ENCODE data around the gene MYO6.
A peak's percentile ranks its signal among the peaks of the same experiment; 100 is the strongest.

The MYO6 gene

DNA sequence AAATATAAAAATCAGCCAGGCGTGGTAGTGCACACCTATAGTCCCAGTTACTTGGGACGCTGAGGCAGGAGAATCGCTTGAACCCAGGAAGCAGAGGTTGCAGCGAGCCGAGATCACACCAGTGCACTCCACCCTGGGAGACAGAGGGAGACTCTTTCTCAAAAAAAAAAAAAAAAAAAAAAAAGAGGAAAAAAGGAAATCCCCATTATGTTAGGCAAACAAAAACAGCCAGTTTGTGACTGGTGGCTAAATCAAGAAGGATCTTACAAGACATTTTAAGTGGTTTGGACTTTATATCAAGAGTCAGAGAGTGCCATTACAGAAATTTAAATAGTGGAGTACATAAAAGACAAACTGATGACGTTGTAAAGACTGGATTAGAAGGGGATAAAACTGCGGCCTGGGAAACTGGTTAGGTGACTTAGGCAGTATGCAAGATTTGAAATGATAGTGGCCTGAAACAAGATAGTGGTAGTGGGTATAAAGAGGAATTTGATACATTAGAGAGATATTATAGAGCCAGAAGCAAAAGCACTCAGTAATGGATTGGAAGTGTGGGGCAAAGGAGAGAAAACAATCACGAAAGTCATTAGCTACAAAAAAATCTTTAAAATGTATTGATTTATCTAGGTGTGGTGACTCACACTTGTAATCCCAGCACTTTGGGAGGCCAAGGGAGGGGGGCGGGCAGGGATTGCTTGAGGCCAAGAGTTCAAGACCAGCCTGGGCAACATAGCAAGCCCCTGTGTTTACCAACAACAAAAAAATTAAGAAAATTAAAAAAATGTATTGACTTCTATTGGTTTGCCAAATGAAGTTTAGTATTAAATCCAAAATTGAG lies 1.7 kb upstream of the MYO6 start:
- Histone ChIP-seq H3K4me3 (ENCODE audit: low read length) (peak overlapping the region; percentile 71; the same call in 1 of the 2 replicates), H3K9ac (ENCODE audit: low read depth, low read length) (no peak overlapping the region), H3K4me1 (ENCODE audit: insufficient read depth, low read length) (peaks cover 5% of the 10 kb centered on the region; the same call in 1 of the 2 replicates), H3K9me3 (ENCODE audit: insufficient read depth, low read depth, low read length) (no peaks in the 10 kb centered on the region), H3K27me3 (ENCODE audit: insufficient read depth, low read length) (peaks cover 27% of the 10 kb centered on the region; the same call in 1 of the 2 replicates), H3K36me3 (ENCODE audit: insufficient read depth, low read depth, low read length) (no peaks in the 10 kb centered on the region), H3K27ac (ENCODE audit: low read length) (no peak overlapping the region)

DNA sequence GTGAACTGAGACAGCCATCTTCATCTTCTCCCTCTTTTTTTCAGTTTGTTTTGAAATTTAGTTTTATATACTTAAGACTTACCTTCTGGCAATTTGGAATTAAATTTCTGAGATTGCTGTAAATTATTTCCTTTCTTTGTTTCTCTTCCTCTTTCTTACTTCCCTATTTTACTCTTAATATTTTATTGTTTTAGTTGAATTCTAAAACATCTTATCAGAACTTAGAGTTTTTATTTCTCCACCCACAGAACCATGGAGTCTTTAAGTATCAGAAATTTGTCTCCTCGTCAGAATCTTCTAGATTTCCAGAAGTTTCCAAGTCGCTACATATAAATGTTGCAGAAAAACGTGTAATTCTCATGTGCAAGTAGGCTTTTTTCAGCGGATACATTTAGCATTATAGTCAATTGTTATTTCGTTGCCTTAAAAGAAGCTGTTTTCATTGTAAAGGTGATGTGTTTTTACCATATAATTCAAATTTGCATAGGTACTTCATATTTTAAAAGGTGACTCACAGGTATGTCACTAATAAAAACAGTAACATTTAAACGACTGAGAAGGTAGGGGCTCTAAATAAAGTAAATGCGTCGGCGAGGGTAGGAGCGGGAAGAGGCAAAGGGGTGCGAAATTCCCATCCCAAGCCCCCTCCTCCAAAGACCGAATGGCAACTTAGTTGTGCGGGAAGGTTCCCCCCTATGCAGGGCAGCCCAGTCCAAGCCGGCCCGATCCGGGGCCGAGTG lies 866 bp upstream of the MYO6 start:
- H3K9ac ChIP-seq (ENCODE audit: low read depth, low read length): peak overlapping the region; percentile 81
- H3K36me3 ChIP-seq (ENCODE audit: insufficient read depth, low read depth, low read length): no peaks in the 10 kb centered on the region
- H3K4me3 ChIP-seq (ENCODE audit: low read length): peak overlapping the region; percentile 71
- H3K27me3 ChIP-seq (ENCODE audit: insufficient read depth, low read length): peaks cover 27% of the 10 kb centered on the region; the same call in 1 of the 2 replicates
- no peaks in the 10 kb centered on the region for H3K9me3 ChIP-seq (ENCODE audit: insufficient read depth, low read depth, low read length)
- H3K27ac ChIP-seq (ENCODE audit: low read length): no peak overlapping the region
- peaks cover 5% of the 10 kb centered on the region; the same call in 1 of the 2 replicates for H3K4me1 ChIP-seq (ENCODE audit: insufficient read depth, low read length)

DNA sequence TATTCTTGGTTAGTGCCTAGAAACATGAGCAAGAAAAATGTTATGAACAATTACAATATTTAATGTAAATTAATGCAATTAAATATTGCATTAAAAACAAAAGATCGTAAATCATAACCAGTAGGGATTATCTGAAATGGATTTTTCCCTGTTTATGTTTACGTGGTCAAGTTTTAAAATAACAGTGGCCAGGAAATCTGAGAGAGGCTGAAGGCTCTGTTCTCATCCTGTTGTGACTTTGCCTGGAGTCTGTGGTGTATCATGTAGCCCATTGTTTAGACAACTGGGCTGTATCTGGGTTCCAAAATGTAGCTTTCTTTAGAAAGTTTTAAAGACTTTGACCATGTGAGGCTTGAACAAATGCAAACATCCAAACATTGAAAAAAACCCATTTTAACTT lies 2.4 kb downstream of the MYO6 start:
- Histone ChIP-seq H3K27me3 (ENCODE audit: insufficient read depth, low read length) (peaks cover 23% of the 10 kb centered on the region; the same call in 1 of the 2 replicates), H3K27ac (ENCODE audit: low read length) (no peak overlapping the region), H3K36me3 (ENCODE audit: insufficient read depth, low read depth, low read length) (no peaks in the 10 kb centered on the region), H3K4me1 (ENCODE audit: insufficient read depth, low read length) (peaks cover 5% of the 10 kb centered on the region; the same call in 1 of the 2 replicates), H3K4me3 (ENCODE audit: low read length) (no peak overlapping the region), H3K9me3 (ENCODE audit: insufficient read depth, low read depth, low read length) (no peaks in the 10 kb centered on the region), H3K9ac (ENCODE audit: low read depth, low read length) (no peak overlapping the region)

DNA sequence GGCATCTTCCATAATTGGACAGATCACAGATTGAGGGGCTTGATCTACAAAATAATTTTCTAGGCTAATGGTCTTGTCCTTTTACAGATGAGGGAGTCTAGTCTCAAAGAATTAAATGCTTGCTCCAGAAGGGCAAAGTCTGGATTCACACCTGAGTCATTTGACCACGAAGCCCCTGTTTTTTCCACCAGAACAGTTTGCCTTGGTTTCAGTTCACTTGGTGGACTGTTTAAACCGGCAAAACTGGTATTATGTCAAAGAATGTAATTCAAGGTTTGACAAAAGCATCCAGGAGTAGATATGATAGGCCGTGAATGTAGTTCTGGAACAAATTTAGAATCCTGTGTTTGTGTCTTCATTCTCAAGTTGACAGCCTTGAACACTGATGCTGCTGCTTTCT lies 3.3 kb downstream of the MYO6 start:
- peaks cover 21% of the 10 kb centered on the region; the same call in 1 of the 2 replicates for H3K27me3 ChIP-seq (ENCODE audit: insufficient read depth, low read length)
- H3K27ac ChIP-seq (ENCODE audit: low read length): no peak overlapping the region
- H3K9me3 ChIP-seq (ENCODE audit: insufficient read depth, low read depth, low read length): no peaks in the 10 kb centered on the region
- no peak overlapping the region for H3K9ac ChIP-seq (ENCODE audit: low read depth, low read length)
- no peak overlapping the region for H3K4me3 ChIP-seq (ENCODE audit: low read length)
- no peaks in the 10 kb centered on the region for H3K36me3 ChIP-seq (ENCODE audit: insufficient read depth, low read depth, low read length)
- peaks cover 5% of the 10 kb centered on the region; the same call in 1 of the 2 replicates for H3K4me1 ChIP-seq (ENCODE audit: insufficient read depth, low read length)

DNA sequence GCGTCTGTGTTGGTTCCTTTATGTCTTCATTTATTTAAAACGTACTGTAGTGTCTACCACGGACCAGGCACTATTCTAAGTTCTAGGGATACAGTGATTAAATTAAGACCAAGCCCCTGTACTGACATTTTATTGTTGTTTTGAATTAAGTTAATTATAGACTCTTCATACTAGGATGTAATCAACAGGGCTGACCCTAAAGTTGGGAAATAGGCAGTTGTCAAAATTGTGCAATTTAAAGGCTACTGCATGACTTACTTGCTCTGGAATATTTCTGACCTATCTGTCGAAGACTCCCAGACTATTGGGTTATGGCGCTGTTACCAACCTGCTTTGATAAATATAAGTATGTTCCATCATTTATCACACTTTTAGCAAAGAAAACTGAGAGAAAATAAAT lies 6.7 kb downstream of the MYO6 start:
- Histone ChIP-seq H3K4me3 (ENCODE audit: low read length) (no peak overlapping the region), H3K9me3 (ENCODE audit: insufficient read depth, low read depth, low read length) (no peaks in the 10 kb centered on the region), H3K9ac (ENCODE audit: low read depth, low read length) (no peak overlapping the region), H3K27me3 (ENCODE audit: insufficient read depth, low read length) (no peaks in the 10 kb centered on the region), H3K27ac (ENCODE audit: low read length) (no peak overlapping the region), H3K4me1 (ENCODE audit: insufficient read depth, low read length) (no peaks in the 10 kb centered on the region; the same call in 1 of the 2 replicates), H3K36me3 (ENCODE audit: insufficient read depth, low read depth, low read length) (no peaks in the 10 kb centered on the region)

DNA sequence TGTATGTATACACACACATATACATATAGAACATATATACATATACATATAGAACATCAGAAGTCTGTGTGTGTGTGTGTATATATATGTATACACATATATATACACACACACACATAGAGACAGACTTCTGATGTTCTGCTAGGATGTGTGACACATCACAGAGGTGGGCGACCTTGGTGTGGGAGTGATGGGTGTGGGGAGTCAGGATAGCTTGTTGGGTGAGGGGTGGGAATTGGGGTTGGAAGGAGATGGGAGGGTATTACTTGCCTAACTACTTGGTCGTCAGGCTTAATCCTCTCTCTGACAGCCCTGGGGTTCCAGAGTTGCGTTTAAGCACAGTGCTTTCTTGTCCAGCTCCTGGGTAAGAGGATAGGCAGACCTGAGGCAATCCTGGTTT lies 8.3 kb downstream of the MYO6 start:
- no peak overlapping the region for H3K4me3 ChIP-seq (ENCODE audit: low read length)
- H3K9me3 ChIP-seq (ENCODE audit: insufficient read depth, low read depth, low read length): no peaks in the 10 kb centered on the region
- no peak overlapping the region for H3K27ac ChIP-seq (ENCODE audit: low read length)
- H3K36me3 ChIP-seq (ENCODE audit: insufficient read depth, low read depth, low read length): no peaks in the 10 kb centered on the region
- no peaks in the 10 kb centered on the region; the same call in 1 of the 2 replicates for H3K4me1 ChIP-seq (ENCODE audit: insufficient read depth, low read length)
- no peak overlapping the region for H3K9ac ChIP-seq (ENCODE audit: low read depth, low read length)
- no peaks in the 10 kb centered on the region for H3K27me3 ChIP-seq (ENCODE audit: insufficient read depth, low read length)

DNA sequence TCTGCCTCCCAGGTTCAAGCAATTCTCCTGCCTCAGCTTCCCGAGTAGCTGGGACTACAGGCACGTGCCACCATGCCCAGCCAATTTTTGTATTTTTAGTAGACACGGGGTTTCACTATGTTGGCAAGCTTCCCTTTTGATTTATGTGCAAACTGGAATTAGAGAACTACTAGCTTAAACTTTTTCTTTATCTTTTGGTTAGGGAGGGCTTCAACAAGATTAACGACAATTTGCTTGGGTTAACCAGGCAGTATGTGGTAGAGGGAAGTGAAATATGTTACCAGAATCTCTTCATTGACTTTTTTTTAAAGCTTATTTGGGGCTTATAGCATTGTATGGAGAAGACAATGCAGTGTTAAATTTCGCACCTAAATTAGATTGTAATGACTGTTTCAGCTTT lies 9.0 kb downstream of the MYO6 start:
- Histone ChIP-seq H3K9ac (ENCODE audit: low read depth, low read length) (no peak overlapping the region), H3K9me3 (ENCODE audit: insufficient read depth, low read depth, low read length) (no peaks in the 10 kb centered on the region), H3K4me1 (ENCODE audit: insufficient read depth, low read length) (no peaks in the 10 kb centered on the region; the same call in 1 of the 2 replicates), H3K27me3 (ENCODE audit: insufficient read depth, low read length) (no peaks in the 10 kb centered on the region), H3K4me3 (ENCODE audit: low read length) (no peak overlapping the region), H3K36me3 (ENCODE audit: insufficient read depth, low read depth, low read length) (no peaks in the 10 kb centered on the region), H3K27ac (ENCODE audit: low read length) (no peak overlapping the region)

DNA sequence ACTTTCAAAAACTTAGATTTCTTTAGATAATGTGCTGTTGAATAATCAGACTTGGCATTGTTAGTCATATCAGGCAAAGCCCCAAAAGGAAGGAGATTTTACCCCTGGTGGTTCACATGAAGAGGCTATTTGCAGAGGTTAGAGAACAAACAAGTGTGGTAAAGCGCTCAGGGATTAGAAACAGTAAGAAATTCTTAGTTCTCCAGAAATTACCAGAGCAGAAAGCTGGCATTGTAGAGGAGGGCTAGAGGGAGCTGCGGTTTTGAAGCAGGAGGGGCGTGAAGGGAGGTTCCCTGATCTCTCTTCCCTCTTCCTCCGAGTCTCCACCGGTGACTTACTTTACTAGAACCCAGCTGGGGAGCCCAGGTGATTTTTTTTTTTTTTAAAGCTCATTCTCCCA lies 10.2 kb downstream of the MYO6 start:
- Histone ChIP-seq H3K9me3 (ENCODE audit: insufficient read depth, low read depth, low read length) (no peaks in the 10 kb centered on the region), H3K4me3 (ENCODE audit: low read length) (no peak overlapping the region), H3K36me3 (ENCODE audit: insufficient read depth, low read depth, low read length) (no peaks in the 10 kb centered on the region), H3K27me3 (ENCODE audit: insufficient read depth, low read length) (no peaks in the 10 kb centered on the region), H3K9ac (ENCODE audit: low read depth, low read length) (no peak overlapping the region), H3K27ac (ENCODE audit: low read length) (no peak overlapping the region), H3K4me1 (ENCODE audit: insufficient read depth, low read length) (no peaks in the 10 kb centered on the region; the same call in 1 of the 2 replicates)

DNA sequence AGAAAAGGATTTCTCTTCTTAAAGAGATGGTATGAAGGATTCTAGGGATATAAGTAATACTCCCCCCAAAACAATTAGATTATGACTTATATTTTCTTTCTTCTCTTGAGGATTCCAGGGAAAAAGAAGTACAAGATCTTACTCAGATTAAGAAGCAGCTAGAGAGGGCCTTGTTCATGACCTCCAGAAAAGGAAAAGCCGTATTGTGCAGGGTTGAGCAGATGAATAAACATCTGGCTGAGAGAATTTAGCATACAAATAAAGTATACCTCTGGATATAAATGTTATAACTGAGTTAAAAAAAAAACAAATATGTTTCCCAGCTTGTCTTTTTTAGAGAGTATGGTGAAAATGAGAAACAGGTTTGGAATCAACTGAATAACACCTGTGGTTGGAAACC lies 11.3 kb downstream of the MYO6 start:
- no peaks in the 10 kb centered on the region for H3K36me3 ChIP-seq (ENCODE audit: insufficient read depth, low read depth, low read length)
- no peaks in the 10 kb centered on the region for H3K27me3 ChIP-seq (ENCODE audit: insufficient read depth, low read length)
- H3K4me3 ChIP-seq (ENCODE audit: low read length): no peak overlapping the region
- no peaks in the 10 kb centered on the region; the same call in 1 of the 2 replicates for H3K4me1 ChIP-seq (ENCODE audit: insufficient read depth, low read length)
- H3K27ac ChIP-seq (ENCODE audit: low read length): no peak overlapping the region
- no peak overlapping the region for H3K9ac ChIP-seq (ENCODE audit: low read depth, low read length)
- no peaks in the 10 kb centered on the region for H3K9me3 ChIP-seq (ENCODE audit: insufficient read depth, low read depth, low read length)

DNA sequence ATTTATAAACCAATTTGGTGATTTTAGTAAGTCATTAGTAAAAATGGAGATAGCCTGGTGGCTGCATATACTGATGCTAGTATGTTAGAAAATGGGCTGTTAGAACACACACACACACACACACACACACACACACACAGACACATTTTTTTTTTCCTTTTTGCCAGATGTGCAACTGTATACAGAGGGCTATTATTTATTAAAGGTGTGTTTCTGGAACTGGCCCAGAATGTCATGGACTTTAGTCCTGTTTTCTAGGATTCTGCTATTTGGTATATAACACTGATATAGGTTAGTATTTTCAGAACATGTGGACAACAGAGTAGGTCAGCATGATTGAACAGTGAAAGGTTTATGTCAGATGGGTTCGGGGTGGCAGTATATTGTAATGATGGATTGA lies 12.4 kb downstream of the MYO6 start:
- H3K36me3 ChIP-seq (ENCODE audit: insufficient read depth, low read depth, low read length): no peaks in the 10 kb centered on the region
- no peak overlapping the region for H3K27ac ChIP-seq (ENCODE audit: low read length)

DNA sequence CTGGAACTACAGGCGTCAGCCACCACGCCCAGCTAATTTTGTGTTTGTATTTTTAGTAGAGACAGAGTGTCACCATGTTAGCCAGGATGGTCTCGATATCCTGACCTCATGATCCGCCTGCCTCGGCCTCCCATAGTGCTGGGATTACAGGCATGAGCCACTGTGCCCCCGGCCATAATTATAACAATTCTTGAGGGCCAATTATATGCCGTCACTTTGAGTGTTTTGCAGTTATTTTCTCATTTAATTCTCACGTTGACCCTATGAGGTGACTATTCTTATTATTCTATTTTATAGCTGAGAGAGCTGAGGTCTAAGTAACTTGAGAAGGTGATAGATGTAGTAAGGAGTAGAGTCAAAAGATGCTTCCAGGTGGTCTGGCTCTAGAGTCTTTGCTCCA lies 13.0 kb downstream of the MYO6 start:
- Histone ChIP-seq H3K4me3 (ENCODE audit: low read length) (no peak overlapping the region), H3K9me3 (ENCODE audit: insufficient read depth, low read depth, low read length) (no peaks in the 10 kb centered on the region), H3K36me3 (ENCODE audit: insufficient read depth, low read depth, low read length) (no peaks in the 10 kb centered on the region), H3K27ac (ENCODE audit: low read length) (no peak overlapping the region), H3K27me3 (ENCODE audit: insufficient read depth, low read length) (no peaks in the 10 kb centered on the region), H3K9ac (ENCODE audit: low read depth, low read length) (no peak overlapping the region), H3K4me1 (ENCODE audit: insufficient read depth, low read length) (no peaks in the 10 kb centered on the region; the same call in 1 of the 2 replicates)

More for the DNA sequence above, 12.4 kb downstream of the MYO6 start:
- H3K27me3 ChIP-seq (ENCODE audit: insufficient read depth, low read length): no peaks in the 10 kb centered on the region
- no peaks in the 10 kb centered on the region for H3K9me3 ChIP-seq (ENCODE audit: insufficient read depth, low read depth, low read length)
- H3K4me3 ChIP-seq (ENCODE audit: low read length): no peak overlapping the region
- H3K9ac ChIP-seq (ENCODE audit: low read depth, low read length): no peak overlapping the region
- H3K4me1 ChIP-seq (ENCODE audit: insufficient read depth, low read length): no peaks in the 10 kb centered on the region; the same call in 1 of the 2 replicates

Data from iPS-20b (cell line).